GM19463 (cell line): Measurements from ENCODE around the gene DUS1L.

Source experiments
- ATAC-seq: cut with Tn5 transposase; IDR thresholded peaks from one replicate; pipeline ENCODE4 v1.9.1; 2021; ENCODE audit warnings: mild to moderate bottlenecking, moderate library complexity; ENCODE audit not compliant: unreplicated experiment

Gene DUS1L

GRCh38 chr17:82077617-82078358 is 12.2 kb upstream of the DUS1L start:
- ATAC-seq: no peak

DNA sequence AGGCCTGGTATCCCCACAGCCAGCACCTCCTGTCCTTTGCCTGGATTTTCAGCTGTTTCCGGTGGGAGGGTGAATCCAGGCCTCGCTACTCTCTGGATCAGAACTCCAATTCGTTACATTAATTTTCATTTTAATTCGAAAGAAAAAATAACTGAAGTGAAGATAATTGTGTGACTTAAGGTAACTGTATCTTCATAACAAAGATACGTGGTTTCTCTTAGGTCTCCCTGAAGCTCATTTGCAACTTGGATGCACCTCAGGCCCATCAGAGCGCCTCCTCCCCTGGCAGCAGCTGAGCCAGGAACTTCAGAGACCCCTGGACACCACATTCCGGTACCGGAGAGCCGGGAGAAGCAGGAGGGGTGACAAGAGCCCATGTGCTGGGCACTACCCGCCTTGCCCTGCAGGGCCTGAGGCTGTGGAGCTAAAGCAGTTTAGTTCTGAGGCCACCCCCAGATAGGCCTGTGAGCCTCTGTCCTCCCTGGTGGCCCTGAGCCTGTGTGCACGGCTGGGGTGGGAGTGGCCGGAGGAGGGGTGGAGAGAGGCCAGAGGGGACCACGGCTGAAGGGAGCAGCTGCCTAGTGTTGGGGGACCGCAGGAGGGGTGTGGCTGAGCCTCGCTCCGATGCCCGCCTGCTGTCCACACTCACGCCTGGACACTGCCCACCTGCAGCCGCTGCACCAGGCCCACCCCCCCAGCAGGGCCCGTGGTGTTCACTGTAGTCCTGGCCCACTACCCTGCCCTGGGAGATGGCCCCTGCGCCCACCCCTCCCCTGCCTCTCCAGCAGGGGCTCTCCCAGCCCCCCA is 11.4 kb upstream of the DUS1L start:
- ATAC-seq: no peak

DNA sequence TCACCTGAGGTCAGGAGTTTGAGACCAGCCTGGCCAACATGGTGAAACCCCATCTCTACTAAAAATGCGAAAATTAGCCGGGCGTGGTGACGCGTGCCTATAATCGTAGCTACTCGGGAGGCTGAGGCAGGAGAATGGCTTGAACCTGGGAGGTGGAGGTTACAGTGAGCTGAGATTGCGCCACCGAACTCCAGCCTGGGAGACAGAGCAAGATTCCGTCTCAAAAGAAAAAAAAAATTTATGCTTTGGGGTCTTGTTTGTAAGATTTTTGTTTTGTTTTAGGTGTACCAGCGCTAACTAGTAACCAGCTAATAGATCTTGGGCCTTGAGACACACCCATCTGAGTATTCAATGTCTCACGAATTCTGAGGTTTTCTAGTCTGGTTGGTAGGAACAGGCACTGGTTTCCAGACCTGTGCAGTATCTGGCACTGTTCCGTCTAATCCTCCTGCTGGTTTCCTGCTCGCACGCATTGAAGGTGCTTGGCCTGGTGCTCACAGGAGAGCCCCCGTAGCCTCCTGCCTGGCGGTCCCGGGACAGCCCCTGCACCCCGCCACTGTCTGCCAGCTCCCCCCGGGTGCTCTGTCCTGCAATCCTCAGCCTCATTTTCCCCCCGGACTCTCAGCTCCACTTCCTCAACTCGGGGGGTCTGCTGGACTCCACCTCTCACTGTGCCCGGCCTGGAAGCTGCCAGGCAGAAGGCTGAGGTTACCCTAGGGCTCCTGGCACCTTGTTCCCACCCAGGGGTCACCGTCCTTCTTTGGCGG is 10.6 kb upstream of the DUS1L start:
- no peak for ATAC-seq

- no peak for ATAC-seq
Observed at GRCh38 chr17:82073446-82073845, 7.8 kb upstream of the DUS1L start.

- no peak for ATAC-seq
Observed at GRCh38 chr17:82072827-82073226, 7.2 kb upstream of the DUS1L start.

DNA sequence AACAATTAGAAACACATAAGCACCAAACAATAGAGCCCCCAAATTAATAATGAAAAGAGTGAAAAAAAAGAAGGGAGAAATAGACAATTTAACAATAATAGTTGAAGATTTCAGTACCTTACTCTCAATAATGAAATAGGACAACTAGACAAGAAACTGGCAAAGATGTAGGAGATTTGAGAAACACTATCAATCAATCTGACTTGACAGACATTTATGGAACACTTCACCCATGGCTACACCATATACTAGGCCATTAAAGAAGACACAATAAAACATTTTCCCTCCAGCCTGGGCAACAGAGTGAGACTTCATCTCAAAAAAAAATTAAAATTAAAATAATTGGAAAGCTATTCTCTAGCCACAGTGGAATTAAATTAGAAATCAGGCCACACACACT is 5.0 kb upstream of the DUS1L start:
- no peak for ATAC-seq

- ATAC-seq: peak; percentile 14
Observed at GRCh38 chr17:82065193-82065637, 389 bp downstream of the DUS1L start.

DNA sequence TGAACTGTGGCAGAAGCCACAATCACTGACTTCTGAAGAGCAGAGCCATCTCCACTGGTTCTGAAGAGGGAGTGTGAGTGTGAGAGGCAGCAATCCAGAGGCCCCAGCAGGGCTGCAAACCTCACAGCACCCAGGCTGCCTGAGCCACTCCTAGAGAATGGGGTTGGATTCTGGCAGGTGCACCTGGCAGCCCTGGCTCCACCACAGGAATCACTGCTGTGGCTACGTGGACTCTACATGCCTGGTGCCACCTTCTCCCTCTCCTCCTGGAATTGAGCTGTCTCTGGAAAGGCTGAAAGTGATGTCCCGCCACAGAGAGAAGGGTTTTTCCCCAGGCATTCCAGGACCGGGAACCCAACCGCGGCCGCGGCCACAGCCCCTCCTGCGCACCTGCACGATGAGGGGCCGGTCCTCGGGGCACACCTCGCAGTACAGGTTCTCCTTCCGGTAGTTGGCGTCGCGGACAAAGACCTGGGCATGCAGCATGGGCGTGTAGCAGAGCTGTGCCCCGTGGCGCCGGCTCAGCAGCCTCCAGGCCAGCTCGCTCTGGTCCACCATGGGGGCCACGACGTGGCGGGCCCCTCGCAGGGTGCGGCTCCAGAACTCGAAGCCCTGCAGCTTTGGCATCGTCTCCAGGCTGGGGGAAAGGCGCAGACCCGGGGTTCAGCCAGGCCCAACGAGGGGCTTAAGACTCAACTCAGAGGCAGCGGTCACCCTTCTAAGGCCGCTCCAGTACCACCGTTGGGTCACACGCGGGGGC is 991 bp downstream of the DUS1L start:
- no peak for ATAC-seq

- no peak for ATAC-seq
Observed at GRCh38 chr17:82063424-82064415, 1.9 kb downstream of the DUS1L start.

- no peak for ATAC-seq
Observed at GRCh38 chr17:82062984-82063368, 2.6 kb downstream of the DUS1L start.

GRCh38 chr17:82062076-82062983 is 3.3 kb downstream of the DUS1L start:
- ATAC-seq: no peak

GRCh38 chr17:82061047-82061925 is 4.3 kb downstream of the DUS1L start:
- ATAC-seq: no peak

DNA sequence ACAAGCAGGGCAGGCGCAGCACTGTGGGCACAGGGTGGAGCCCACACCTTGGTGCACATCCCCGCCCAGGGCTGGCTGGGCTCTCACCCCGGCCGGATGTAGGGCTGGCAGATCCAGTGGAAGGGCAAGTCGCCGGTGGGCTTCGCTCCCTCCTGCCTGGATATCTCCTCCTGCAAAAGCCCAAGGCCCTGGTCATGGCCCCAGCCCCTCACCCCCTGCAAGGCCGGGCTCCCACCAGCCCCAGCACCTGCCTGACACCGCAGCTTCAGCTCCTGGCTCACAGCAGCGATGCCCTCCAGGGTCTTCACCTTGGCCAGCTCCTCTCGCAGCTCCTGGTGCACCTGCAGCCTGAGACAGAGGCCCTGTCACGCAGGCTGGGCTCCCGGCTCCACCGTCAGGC is 5.0 kb downstream of the DUS1L start:
- ATAC-seq: no peak

DNA sequence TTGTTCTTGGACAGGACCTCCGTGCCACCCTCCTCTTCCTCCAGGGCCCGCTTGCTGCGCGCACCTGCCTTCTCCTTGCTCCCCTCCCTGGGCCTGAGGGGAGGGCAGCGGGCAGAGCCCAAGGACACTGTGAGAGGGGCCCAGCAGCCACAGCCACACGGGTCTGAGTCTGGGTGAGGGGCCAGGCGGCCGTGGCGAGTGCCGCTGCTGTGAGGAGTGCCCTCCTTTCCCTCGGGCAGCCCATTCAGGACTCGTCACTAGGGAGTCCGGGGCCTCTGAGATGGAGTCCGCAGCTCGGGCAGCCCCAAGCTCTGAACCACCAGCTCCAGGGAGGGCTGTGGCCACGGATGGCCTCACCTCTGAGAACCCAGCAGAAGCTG is 5.6 kb downstream of the DUS1L start:
- no peak for ATAC-seq

- ATAC-seq: no peak
Observed at GRCh38 chr17:82059272-82060000, 6.2 kb downstream of the DUS1L start.

- no peak for ATAC-seq
Observed at GRCh38 chr17:82058855-82059249, 6.8 kb downstream of the DUS1L start.

DNA sequence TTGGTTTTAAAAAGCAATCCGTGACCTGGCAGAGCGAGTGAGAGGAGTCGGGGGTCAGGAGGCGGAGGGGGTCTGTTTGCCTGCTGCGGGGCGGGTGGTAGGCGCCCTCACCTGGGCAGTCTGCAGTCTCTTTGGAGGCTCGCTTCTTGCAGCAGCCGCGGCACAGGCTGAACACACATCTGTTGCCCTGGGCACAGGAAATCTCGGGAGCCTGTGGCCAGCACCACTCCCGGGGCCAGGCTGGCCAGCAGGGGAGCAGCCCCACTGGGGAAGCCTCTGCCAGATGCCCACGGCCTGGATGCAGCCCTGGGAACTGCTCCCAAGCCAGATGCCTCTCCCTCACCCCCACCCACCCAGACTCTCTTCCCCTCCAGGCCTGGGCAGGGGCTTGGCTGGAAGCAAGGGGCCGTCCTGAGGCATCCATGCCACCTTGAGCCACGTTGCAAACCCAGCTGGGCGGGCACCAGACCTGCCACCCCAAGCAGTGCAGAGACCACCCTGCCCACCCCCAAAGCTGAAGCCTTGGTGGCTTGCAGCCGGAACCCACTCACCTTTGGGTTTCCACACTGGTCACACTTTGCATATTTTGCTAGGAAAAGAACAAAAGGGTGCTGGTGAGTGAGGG is 7.3 kb downstream of the DUS1L start:
- ATAC-seq: no peak
